Activated CD4-positive, alpha-beta T cell treated with anti-CD3 and anti-CD28 coated beads, Interleukin-2, amount 50 U/mL, for 16 hours (primary cell): ENCODE data around the gene BIN1.
"Not testable (repeated sequence)": the region's sequence is repeated elsewhere in the genome, so short reads cannot be mapped to it uniquely, and the experiment has no call there.

Experiments used
- DNase-seq: peaks from one replicate; pipeline ENCODE4 v3.0.0-alpha.2; 2020

Gene BIN1

GRCh38 chr2:127130421-127130820 is 23.5 kb upstream of the BIN1 start:
- no peak for DNase-seq

DNA sequence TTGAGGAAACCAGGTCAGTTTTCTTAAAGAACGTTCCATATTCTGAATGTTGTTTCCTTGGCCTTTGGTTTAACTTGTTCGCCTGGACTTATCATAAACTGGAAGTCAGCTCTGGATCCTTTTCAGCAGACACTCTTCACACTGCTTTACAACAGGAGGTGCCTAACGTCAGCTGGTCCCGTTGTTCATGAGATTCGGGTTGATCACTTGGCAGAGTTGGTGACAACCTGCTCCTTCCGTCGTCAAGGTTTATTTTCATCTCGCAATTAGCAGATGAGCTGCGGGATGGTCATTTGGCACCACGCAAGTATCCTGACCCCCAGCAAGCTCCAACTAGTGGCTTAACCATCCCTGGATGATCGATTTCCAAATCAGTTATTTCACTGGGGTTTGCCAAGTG is 23.0 kb upstream of the BIN1 start:
- no peak for DNase-seq

DNA sequence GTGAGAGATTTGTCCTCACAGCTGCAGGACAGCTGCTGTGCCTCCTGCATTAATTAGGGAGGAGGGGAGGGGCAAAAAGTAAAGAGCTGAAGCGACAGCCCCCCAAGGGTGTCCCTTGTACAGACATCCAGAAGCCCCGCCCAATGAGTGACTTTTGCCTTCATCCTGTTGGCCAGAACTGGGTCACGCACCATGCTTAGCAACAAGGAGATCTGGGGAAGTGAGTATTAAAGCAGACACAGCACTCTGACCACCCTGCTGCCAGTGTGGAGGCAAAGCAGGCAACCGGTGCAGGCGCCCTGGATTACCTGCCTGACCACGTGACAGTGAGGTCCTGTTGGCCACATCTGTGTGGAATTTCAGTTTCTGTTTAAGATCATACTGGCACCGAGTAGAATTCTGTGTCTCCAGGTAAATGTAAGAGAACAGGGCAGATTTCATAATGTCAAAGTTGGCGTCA is 21.5 kb upstream of the BIN1 start:
- DNase-seq: no peak

- DNase-seq: no peak
These were observed 18.9 kb upstream of the BIN1 start for GRCh38 chr2:127125821-127126220.

GRCh38 chr2:127124426-127124825 is 17.5 kb upstream of the BIN1 start:
- no peak for DNase-seq

DNA sequence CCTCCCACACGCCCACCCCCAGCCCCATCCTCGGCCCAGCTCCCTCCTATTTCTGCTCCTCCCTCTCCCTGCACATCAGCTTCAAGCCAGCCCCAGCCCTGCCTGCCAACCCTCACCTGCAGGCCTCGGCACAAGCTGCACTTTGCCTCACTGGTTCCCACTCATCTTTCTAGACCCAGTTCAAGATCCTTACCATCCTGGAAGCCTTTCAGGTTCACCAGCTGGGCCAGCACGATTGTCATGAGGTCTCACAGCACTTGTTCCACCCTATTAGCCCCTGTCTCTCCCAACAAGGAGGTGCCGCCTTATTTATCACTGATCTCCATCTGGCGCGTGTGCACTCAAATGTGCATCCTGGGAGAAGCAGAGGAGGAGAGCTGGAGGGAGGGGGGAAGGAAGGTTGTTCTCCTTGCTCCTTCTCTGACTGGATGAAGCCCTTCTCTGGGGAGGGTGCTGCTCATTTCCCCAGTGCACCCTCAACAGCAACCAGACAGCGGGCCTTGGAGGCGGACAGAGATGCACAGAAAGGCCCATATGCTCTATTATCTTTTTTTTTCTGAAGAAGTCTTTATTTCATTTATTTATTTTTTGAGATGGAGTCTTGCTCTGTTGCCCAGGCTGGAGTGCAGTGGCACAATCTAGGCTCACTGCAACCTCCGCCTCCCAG is 15.5 kb upstream of the BIN1 start:
- no peak for DNase-seq

DNA sequence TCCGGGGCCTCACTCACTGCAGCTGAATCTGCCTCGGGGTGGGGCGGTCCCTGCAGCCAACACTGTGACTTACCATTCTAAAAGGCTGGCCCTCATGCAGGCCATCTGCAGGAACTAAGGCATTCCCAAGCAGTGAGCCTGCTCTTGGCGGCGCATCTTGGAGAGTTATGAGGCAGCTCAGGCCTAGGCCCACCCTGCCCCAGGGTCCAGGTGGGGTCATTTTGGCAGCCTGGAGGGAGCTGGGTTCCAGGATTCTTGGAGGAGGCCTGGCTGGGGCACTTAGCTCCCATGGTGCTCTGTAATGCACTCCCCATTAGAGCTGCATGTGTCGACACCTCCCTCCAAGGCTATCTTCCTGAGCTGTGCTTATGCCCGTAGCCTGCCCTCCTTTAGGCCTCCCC is 14.8 kb upstream of the BIN1 start:
- no peak for DNase-seq

DNA sequence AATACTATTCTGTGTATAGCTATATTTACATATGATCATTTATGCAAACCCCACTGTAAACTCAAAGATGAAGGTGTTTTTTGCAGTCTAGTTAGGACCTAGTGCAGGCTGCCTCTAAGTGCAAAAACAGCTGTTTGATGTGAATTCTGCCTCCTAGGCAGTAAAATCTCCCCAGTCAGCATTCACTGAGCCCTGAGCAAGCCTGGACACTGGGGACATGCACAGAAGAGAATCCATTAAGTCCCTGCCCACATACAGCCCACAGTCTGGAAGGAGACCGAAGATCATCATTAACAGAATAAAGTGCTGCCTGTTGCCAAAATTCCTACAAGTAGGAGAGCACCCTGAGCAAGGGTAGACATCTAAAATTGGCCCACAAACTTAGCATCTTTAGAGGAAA is 14.4 kb upstream of the BIN1 start:
- no peak for DNase-seq

- not testable (repeated sequence) for DNase-seq
These were observed 13.5 kb upstream of the BIN1 start for GRCh38 chr2:127120408-127120807.

DNA sequence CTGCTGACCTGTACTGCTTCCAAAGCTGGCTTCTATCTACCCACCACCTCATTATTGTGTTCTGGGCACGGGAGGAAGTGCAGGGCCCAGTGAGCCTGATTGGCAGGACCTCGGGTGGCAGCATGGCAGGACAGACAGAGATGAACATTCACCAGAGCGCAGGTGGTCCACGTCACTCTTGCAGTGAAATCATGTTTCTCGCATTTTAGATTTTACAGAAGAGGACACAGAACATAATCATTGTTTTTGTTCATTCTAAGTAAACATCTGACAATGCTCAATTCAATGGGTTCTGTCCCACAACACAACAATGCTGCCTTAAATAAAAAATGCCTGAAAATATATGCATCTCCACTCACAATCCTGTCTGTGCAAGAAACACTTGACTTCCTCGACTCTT is 11.5 kb upstream of the BIN1 start:
- DNase-seq: no peak

DNA sequence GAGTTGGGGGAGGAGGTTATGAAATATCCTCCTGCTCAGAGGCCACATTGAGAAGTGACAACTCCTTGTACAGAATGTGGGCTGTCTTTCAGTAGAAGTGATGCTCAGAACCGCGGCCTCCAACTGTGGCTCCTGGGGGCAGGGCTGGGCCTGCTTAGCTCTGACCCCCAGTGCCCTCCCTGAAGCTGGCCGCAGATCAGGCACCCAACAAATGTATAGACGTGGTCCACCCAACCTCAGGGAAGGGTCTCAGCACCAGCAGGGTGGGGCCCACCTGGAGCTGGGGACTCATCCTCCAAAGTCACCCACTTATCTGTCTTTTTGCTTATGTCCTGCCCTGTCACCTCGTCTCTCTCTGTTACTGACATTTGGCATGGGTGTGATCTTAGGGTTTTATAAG is 11.1 kb upstream of the BIN1 start:
- no peak for DNase-seq

DNA sequence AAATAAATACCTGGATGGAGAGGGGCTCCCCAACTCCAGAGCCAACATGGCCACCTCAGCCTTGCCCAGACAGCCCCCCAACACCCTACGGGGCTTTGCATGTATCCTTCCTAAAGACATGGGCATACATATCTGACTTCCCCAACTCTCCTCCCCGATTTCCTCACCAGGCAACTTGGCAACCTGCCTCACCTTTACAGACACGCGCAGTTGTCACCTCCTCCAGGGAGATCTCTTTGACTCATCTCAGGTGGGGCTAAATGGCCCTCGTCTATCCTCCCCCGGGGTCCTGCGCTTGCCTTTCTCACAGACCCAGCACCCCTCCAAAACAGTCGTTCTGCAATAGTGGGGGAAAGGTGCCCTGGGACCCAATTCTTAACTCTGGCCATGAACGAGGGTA is 10.6 kb upstream of the BIN1 start:
- DNase-seq: no peak

GRCh38 chr2:127115471-127116199 is 8.7 kb upstream of the BIN1 start:
- no peak for DNase-seq

GRCh38 chr2:127110985-127111384 is 4.0 kb upstream of the BIN1 start:
- DNase-seq: no peak

GRCh38 chr2:127108090-127108523 is 1.2 kb upstream of the BIN1 start:
- DNase-seq: no peak

DNA sequence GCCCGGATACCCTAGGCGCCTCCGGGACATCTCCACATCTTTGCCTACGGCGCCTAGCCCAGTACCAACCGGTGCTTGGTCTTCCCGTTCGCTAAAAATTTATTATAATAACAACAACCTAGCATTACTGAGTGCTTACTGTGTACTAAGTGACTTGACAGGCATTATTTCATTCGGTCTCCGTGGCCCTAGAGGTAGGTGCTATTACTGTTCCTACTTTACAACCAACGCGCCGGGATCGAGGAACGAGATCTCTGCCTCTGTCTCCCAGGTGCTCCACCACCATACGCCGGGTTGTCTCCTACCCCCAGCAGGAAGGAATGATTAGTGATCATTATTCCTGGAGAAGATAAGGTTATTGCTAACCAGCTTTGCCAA is 657 bp upstream of the BIN1 start:
- DNase-seq: no peak

- no peak for DNase-seq
These were observed 430 bp downstream of the BIN1 start for GRCh38 chr2:127106457-127106990.

GRCh38 chr2:127105656-127106456 is 1.1 kb downstream of the BIN1 start:
- DNase-seq: no peak

- DNase-seq: no peak
These were observed 1.9 kb downstream of the BIN1 start for GRCh38 chr2:127104881-127105655.

DNA sequence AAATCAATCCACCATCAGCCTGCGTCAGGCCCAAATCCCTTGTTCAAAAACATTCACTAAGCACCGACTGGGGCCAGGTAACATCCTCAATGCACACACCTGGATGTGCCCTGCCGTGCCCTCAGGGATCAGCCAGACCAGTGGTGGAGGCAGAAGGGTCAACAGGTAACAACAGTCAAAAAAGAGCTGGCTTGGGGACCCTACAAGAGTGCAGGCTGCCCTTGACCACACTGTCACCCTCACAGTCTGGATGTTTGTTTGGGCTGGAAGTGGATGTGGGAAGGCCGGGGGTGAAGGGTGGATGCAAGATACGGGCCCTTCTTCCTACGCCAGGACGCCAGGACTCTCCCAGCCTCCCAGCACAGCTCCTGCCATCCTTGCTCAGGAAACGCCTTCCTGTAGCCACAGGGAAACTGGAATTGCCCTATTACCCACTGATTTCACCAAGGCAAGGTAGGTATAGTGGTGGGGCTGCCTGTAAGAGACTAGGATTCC is 2.7 kb downstream of the BIN1 start:
- no peak for DNase-seq

DNA sequence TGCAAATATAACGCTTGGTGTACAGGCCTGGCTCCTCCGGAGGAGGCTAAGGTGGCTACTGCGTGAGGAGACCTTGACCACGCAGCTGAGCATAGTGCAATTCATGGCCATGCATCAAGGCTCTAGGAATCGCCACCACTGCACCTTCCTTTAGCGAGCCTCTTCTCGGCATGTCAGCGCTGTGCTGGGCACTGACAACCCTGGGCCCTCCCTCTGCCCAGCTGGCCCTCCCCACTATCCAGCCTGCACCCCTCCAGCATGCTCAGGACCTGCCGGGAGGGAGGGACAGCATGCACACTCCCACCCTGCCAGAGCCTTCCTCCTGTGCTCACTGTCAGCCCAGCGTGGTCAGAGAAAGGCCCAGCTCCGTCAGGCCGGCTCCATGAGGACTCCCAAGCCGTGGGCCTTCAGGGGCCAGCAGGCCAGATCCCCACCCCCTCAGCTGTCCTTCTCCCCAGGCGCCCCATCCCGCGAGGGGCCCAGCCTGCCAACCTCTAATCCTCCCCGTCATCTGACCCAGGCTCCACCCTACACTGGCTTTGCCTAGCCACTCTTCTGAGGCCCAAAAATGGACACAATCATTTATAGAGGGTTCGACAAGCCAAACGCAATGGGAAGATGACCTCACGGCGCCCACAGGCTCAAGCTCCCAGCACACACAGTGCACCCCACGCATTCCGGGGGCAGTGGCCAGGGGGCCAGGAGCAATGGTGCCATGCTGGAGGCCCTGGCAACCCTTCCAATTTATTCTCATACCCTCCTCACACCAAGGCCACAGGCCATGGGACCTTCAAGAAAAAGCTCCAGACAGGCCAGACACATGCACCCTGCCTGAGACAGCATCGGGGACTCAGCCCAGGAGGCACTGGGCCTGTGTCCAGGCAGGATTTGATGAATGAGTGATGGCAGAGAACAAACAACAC is 3.5 kb downstream of the BIN1 start:
- DNase-seq: no peak
